HUES6 (cell line): ENCODE results near the gene FBXO10.
"Not testable (repeated sequence)": the region's sequence is repeated elsewhere in the genome, so short reads cannot be mapped to it uniquely, and the experiment has no call there.

Experiments used
- H3K27ac ChIP-seq: 2 replicates; pipeline ENCODE4 v1.7.0; 2013; ENCODE audit warnings: low read depth, mild to moderate bottlenecking, low read length, inconsistent platforms
- H3K27me3 ChIP-seq: 2 replicates; pipeline ENCODE4 v1.6.1; 2013; ENCODE audit warnings: low read length; ENCODE audit not compliant: control insufficient read depth, insufficient read depth
- H3K36me3 ChIP-seq: 2 replicates; pipeline ENCODE4 v1.6.1; 2013; ENCODE audit warnings: low read length; ENCODE audit not compliant: control insufficient read depth, insufficient read depth
- H3K4me1 ChIP-seq: 2 replicates; pipeline ENCODE4 v1.6.1; 2013; ENCODE audit warnings: low read length; ENCODE audit not compliant: control insufficient read depth, insufficient read depth
- H3K4me3 ChIP-seq: 2 replicates; pipeline ENCODE4 v1.5.1; 2013; ENCODE audit warnings: low read depth, low read length
- H3K9ac ChIP-seq: one replicate; pipeline ENCODE4 v1.6.1; 2013; ENCODE audit warnings: mild to moderate bottlenecking, low read length
- H3K9me3 ChIP-seq: 2 replicates; pipeline ENCODE4 v1.6.1; 2013; ENCODE audit warnings: low read depth, low read length; ENCODE audit not compliant: control insufficient read depth, insufficient read depth

Gene FBXO10

GRCh38 chr9:37617832-37618231 lies 41.7 kb upstream of the FBXO10 start:
- Histone ChIP-seq H3K9me3 (no peaks in the 10 kb centered on the region), H3K27ac (no peak overlapping the region), H3K4me3 (no peak overlapping the region), H3K36me3 (no peaks in the 10 kb centered on the region), H3K4me1 (no peaks in the 10 kb centered on the region; the same call in 1 of the 2 replicates), H3K27me3 (no peaks in the 10 kb centered on the region), H3K9ac (no peak overlapping the region)

- Histone ChIP-seq H3K36me3 (no peaks in the 10 kb centered on the region), H3K9me3 (no peaks in the 10 kb centered on the region)
Measured at GRCh38 chr9:37617161-37617560, 41.0 kb upstream of the FBXO10 start.

GRCh38 chr9:37611961-37612360 lies 35.8 kb upstream of the FBXO10 start:
- H3K4me1 ChIP-seq = no peaks in the 10 kb centered on the region
- no peak overlapping the region for H3K4me3 ChIP-seq
- no peak overlapping the region for H3K27ac ChIP-seq
- H3K9me3 ChIP-seq = no peaks in the 10 kb centered on the region
- no peaks in the 10 kb centered on the region for H3K36me3 ChIP-seq
- no peak overlapping the region for H3K9ac ChIP-seq
- no peaks in the 10 kb centered on the region for H3K27me3 ChIP-seq

More at GRCh38 chr9:37617161-37617560, 41.0 kb upstream of the FBXO10 start:
- Histone ChIP-seq H3K27me3 (no peaks in the 10 kb centered on the region), H3K4me1 (no peaks in the 10 kb centered on the region; the same call in 1 of the 2 replicates), H3K9ac (no peak overlapping the region), H3K4me3 (no peak overlapping the region), H3K27ac (no peak overlapping the region)

DNA sequence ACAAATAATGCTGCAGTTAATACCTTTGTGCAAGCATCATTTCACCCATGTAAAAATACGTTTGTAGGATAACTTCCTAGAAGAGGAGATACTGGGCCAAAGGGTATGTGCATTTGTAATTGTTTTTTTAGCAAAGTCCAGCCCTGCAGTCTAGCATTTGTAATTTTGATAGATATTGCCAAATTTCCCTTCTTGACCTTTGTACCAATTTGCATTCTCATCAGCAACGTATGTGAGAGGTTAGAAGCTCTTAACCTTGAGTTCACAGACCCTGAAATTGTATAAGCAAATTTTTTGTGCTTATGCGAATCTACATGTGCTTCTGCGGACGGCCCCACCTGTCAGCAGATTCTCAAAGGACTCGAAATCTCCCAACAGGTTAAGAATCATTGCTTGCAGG lies 34.8 kb upstream of the FBXO10 start:
- Histone ChIP-seq H3K36me3 (no peaks in the 10 kb centered on the region), H3K27me3 (peaks cover 2% of the 10 kb centered on the region; the same call in 1 of the 2 replicates), H3K4me3 (no peak overlapping the region), H3K4me1 (no peaks in the 10 kb centered on the region), H3K9ac (no peak overlapping the region), H3K9me3 (no peaks in the 10 kb centered on the region), H3K27ac (no peak overlapping the region)

- Histone ChIP-seq H3K9me3 (no peaks in the 10 kb centered on the region), H3K4me1 (no peaks in the 10 kb centered on the region)
Measured at GRCh38 chr9:37609735-37610397, 33.7 kb upstream of the FBXO10 start.

GRCh38 chr9:37608250-37608649 lies 32.1 kb upstream of the FBXO10 start:
- Histone ChIP-seq H3K9me3 (no peaks in the 10 kb centered on the region), H3K36me3 (no peaks in the 10 kb centered on the region), H3K4me3 (no peak overlapping the region), H3K4me1 (no peaks in the 10 kb centered on the region), H3K27me3 (peaks cover 5% of the 10 kb centered on the region; the same call in 1 of the 2 replicates), H3K9ac (no peak overlapping the region), H3K27ac (no peak overlapping the region)

More at GRCh38 chr9:37609735-37610397, 33.7 kb upstream of the FBXO10 start:
- Histone ChIP-seq H3K4me3 (no peak overlapping the region), H3K9ac (no peak overlapping the region), H3K27me3 (peaks cover 5% of the 10 kb centered on the region; the same call in 1 of the 2 replicates), H3K27ac (no peak overlapping the region), H3K36me3 (no peaks in the 10 kb centered on the region)

DNA sequence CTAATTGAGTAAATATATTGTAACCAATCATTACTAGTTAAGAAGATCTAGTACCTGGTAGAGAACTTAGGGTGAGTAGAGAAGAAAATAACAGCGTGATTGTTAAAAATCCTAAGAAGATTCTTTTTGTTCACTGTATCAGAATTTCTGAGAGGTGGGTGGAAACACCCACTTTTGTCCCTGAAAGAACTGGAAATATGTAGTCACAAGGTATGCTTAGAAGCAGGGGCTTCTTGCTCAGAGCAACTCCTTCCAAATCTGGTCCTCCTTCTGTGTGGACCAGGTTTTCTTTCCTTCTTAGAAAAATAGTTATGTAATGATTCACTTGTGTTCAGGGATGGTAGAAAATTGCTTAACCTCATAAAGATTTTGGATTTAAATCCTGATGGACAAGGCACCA lies 28.1 kb upstream of the FBXO10 start:
- Histone ChIP-seq H3K4me1 (no peaks in the 10 kb centered on the region), H3K4me3 (no peak overlapping the region)

GRCh38 chr9:37602817-37603216 lies 26.6 kb upstream of the FBXO10 start:
- Histone ChIP-seq H3K36me3 (no peaks in the 10 kb centered on the region), H3K27me3 (peaks cover 5% of the 10 kb centered on the region; the same call in 1 of the 2 replicates), H3K9ac (no peak overlapping the region), H3K4me3 (no peak overlapping the region), H3K27ac (no peak overlapping the region), H3K9me3 (no peaks in the 10 kb centered on the region), H3K4me1 (no peaks in the 10 kb centered on the region)

More for the DNA sequence above, 28.1 kb upstream of the FBXO10 start:
- Histone ChIP-seq H3K27ac (no peak overlapping the region), H3K9ac (no peak overlapping the region), H3K36me3 (no peaks in the 10 kb centered on the region), H3K27me3 (peaks cover 5% of the 10 kb centered on the region; the same call in 1 of the 2 replicates), H3K9me3 (no peaks in the 10 kb centered on the region)

DNA sequence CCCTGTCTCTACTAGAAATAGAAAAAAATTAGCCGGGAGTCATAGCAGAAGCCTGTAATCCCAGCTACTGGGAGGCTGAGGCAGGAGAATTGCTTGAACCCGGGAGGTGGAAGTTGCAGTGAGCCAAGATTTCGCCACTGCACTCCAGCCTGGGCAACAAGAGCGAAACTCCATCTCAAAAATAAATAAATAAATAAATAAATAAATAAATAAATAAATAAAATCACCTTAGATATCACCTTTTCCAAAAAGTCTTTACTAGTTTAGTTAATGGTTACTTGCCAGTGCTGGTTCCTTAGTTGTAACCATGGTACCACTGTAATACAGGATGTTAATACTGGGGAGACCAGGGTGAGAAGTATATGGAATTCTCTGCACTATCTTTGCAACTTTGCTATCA lies 25.9 kb upstream of the FBXO10 start:
- H3K27ac ChIP-seq, H3K9ac ChIP-seq, H3K9me3 ChIP-seq, H3K4me1 ChIP-seq, H3K27me3 ChIP-seq, H3K4me3 ChIP-seq, H3K36me3 ChIP-seq: not testable (repeated sequence)

DNA sequence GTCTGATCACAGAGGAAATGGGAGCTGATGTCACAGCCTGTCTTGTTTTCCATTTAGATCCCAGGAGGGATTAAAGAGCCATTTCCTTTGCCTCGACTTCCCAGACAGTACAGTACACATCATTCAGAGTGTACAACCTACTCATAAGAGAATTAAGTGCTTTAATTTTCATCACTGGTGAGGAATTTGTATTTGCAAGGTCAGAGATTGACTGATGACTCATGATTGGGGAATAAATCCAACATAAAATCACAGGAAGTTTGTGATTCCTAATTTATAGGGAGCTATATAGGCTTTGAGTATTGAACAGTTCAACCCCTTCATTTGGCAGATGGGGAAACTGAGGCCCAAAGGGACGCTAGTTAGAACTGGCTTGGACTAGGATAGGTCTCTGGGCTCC lies 20.3 kb upstream of the FBXO10 start:
- no peak overlapping the region for H3K4me3 ChIP-seq
- no peaks in the 10 kb centered on the region for H3K36me3 ChIP-seq
- H3K27ac ChIP-seq = no peak overlapping the region
- peaks cover 29% of the 10 kb centered on the region for H3K27me3 ChIP-seq
- no peak overlapping the region for H3K9ac ChIP-seq
- no peaks in the 10 kb centered on the region for H3K9me3 ChIP-seq
- H3K4me1 ChIP-seq = no peaks in the 10 kb centered on the region

- Histone ChIP-seq H3K9ac (no peak overlapping the region), H3K9me3 (no peaks in the 10 kb centered on the region), H3K36me3 (peaks cover 15% of the 10 kb centered on the region; the same call in 1 of the 2 replicates), H3K4me3 (no peak overlapping the region), H3K27me3 (peaks cover 29% of the 10 kb centered on the region), H3K27ac (no peak overlapping the region), H3K4me1 (peaks cover 4% of the 10 kb centered on the region; the same call in 1 of the 2 replicates)
Measured at GRCh38 chr9:37593883-37594448, 17.8 kb upstream of the FBXO10 start.
